NCI-H526 treated with DMSO at 0.1 percent for 48 hours (cell line): ENCODE measurements around the gene CCL16.

Source experiments
- DNase-seq: peaks from one replicate; lab custom pipeline; 2025; lab: John Stamatoyannopoulos, UW

Gene CCL16

GRCh38 chr17:35934760-35935159 is 46.5 kb downstream of the CCL16 start:
- no peak for DNase-seq

DNA sequence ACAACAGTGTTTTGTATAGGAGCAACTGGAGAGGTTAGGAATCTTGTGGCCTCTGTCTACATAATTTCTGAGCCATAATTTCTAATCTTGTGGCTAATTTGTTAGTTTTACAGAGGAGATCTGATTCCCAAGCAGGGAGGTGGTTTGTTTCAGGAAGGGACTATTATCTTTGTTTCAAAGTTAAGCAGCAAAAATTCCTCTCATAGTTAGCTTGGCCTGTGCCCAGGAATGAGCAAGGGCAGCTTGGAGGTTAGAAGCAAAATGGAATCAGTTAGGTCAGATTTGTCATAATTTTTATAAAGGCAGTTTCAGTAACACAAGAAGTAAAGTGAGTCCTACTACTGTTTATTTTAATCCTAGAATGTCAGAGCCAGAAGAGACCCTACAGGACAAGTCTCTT is 48.7 kb downstream of the CCL16 start:
- no peak for DNase-seq

GRCh38 chr17:35931794-35932425 is 49.4 kb downstream of the CCL16 start:
- no peak for DNase-seq

- DNase-seq = peak; percentile 73
Measured at GRCh38 chr17:35930211-35931065, 50.9 kb downstream of the CCL16 start, which contains the start of gene RDM1. RDM1 (minus strand) TSS chr17:35930773; CDS start chr17:35930727, 46 bp downstream.

GRCh38 chr17:35927714-35928113 is 53.6 kb downstream of the CCL16 start:
- no peak for DNase-seq
